Thoracic aorta endothelial cell (primary cell): ENCODE data around the gene OR6N1. TPM values are rescaled to one million over a fixed set of nuclear protein-coding genes. Genes with fewer than 3 reads are reported as not detected.

Source experiments
- small RNA-seq: library from RNA; depleted of rRNA; stranded (forward); fragments of <200 nt; gene quantifications from one replicate; pipeline ENCODE3, GENCODE V24; 2012
- total RNA-seq: library from RNA; depleted of rRNA; stranded (reverse); fragments of >200 nt; gene quantifications from 2 replicates; pipeline ENCODE4 v1.2.3, GENCODE V29; 2012

OR6N1 gene
- total RNA-seq = not detected in 2 replicates

GRCh38 chr1:158771950-158772866 is at the start of gene OR6N1:
Gene OR6N1 (minus strand): TSS chr1:158772195. CDS start chr1:158766682, 5,513 bp downstream.

GRCh38 chr1:158781104-158781503 is 9.1 kb upstream of the OR6N1 start, which contains the start of gene OR6N2:
Gene OR6N2 (minus strand): TSS chr1:158781204. CDS start chr1:158777635, 3,569 bp downstream.

GRCh38 chr1:158754420-158754819 is 17.6 kb downstream of the OR6N1 start, which contains the start of gene OR6K6:
Gene OR6K6 (plus strand): TSS chr1:158754720. CDS start chr1:158754888, 168 bp downstream.

GRCh38 chr1:158720620-158721019 is 51.4 kb downstream of the OR6N1 start, which contains the start of gene OR6K3:
Gene OR6K3 (minus strand): TSS chr1:158720720. CDS start chr1:158718115, 2,605 bp downstream.

Small RNA genes lying within 50 kb of the gene (small RNA-seq; reads per million reads assigned to genes)
- gene OR2AQ1P = not detected

Other genes starting within 250 kb of the OR6N1 start
- gene OR6Y1, start 217.8 kb downstream of the OR6N1 start, total RNA-seq = not detected in 2 replicates
- not detected in 2 replicates for gene OR6P1, start 201.6 kb downstream of the OR6N1 start, total RNA-seq
- gene OR10X1, start 192.3 kb downstream of the OR6N1 start, total RNA-seq = not detected in 2 replicates
- gene OR10Z1, start 166.9 kb downstream of the OR6N1 start, total RNA-seq = not detected in 2 replicates
- 0.27 and 0.43 TPM in 2 replicates for gene SPTA1, start 85.5 kb downstream of the OR6N1 start, total RNA-seq
- gene OR6K2, start 71.5 kb downstream of the OR6N1 start, total RNA-seq = not detected in 2 replicates
- gene OR6K3, start 51.5 kb downstream of the OR6N1 start, total RNA-seq = not detected in 2 replicates
- not detected in 2 replicates for gene OR6K6, start 17.5 kb downstream of the OR6N1 start, total RNA-seq
- gene OR6N2, start 9.0 kb upstream of the OR6N1 start, total RNA-seq = not detected in 2 replicates
- not detected in 2 replicates for gene MNDA, start 59.2 kb upstream of the OR6N1 start, total RNA-seq
- not detected in 2 replicates for gene PYHIN1, start 159.4 kb upstream of the OR6N1 start, total RNA-seq
- gene IFI16, start 237.7 kb upstream of the OR6N1 start, total RNA-seq = 181 and 217 TPM in 2 replicates